Measurements from ENCODE around the gene LGALS7. TPM values are rescaled to one million over a fixed set of nuclear protein-coding genes. Genes with fewer than 3 reads are reported as not detected.
"Not testable (repeated sequence)": the region's sequence is repeated elsewhere in the genome, so short reads cannot be mapped to it uniquely, and the experiment has no call there.

LGALS7 gene
- total and polyA plus RNA-seq, 5 donors from 2014 or later: not detected

- Mint-ChIP-seq H3K9me3 (no peaks in the 10 kb centered on the region), H3K4me1 (no peaks in the 10 kb centered on the region), H3K36me3 (no peaks in the 10 kb centered on the region), H3K4me3 (peak overlapping the region in 1 of 4 donors; percentile 81), H3K27me3 (peaks cover 4% of the 10 kb centered on the region), H3K27ac (peak overlapping the region in 1 of 3 donors; percentile 36)
- ATAC-seq (ENCODE audit: low read depth in 2 of 2) (no peak), DNase-seq (no peak)
- Histone ChIP-seq H3K4me3 (ENCODE audit: low read depth, low read length) (no peak overlapping the region), H3K4me1 (ENCODE audit: control insufficient read depth, insufficient read depth, low read length, poor library complexity, severe bottlenecking) (no peaks in the 10 kb centered on the region), H3K9me3 (ENCODE audit: control insufficient read depth in 2 of 2, low read length in 2 of 2) (no peaks in the 10 kb centered on the region), H3K27me3 (ENCODE audit: control insufficient read depth, insufficient read depth, low read length) (no peaks in the 10 kb centered on the region), H3K27ac (ENCODE audit: insufficient read depth, low read length, poor library complexity, severe bottlenecking) (no peak overlapping the region), H3K36me3 (ENCODE audit: control insufficient read depth, insufficient read depth, low read length) (no peaks in the 10 kb centered on the region)
Observed at GRCh38 chr19:38786572-38787265, 13.4 kb upstream of the LGALS7 start.

GRCh38 chr19:38786061-38786460 is 12.7 kb upstream of the LGALS7 start:
- not testable (repeated sequence) for H3K27me3 ChIP-seq (ENCODE audit: control insufficient read depth, insufficient read depth, low read length); H3K4me1 ChIP-seq (ENCODE audit: control insufficient read depth, insufficient read depth, low read length, poor library complexity, severe bottlenecking); ATAC-seq (ENCODE audit: low read depth in 2 of 2); H3K4me3 ChIP-seq (ENCODE audit: low read depth, low read length); H3K27ac Mint-ChIP-seq; H3K27ac ChIP-seq (ENCODE audit: insufficient read depth, low read length, poor library complexity, severe bottlenecking); H3K4me1 Mint-ChIP-seq; H3K36me3 ChIP-seq (ENCODE audit: control insufficient read depth, insufficient read depth, low read length); H3K27me3 Mint-ChIP-seq; H3K36me3 Mint-ChIP-seq; DNase-seq; H3K9me3 Mint-ChIP-seq; H3K9me3 ChIP-seq (ENCODE audit: control insufficient read depth in 2 of 2, low read length in 2 of 2)
- H3K4me3 Mint-ChIP-seq: peak overlapping the region in 1 of 4 donors; percentile 81

GRCh38 chr19:38785187-38785699 is 11.9 kb upstream of the LGALS7 start:
- Histone ChIP-seq H3K4me3 (ENCODE audit: low read depth, low read length) (no peak overlapping the region), H3K4me1 (ENCODE audit: control insufficient read depth, insufficient read depth, low read length, poor library complexity, severe bottlenecking) (no peaks in the 10 kb centered on the region), H3K27me3 (ENCODE audit: control insufficient read depth, insufficient read depth, low read length) (no peaks in the 10 kb centered on the region), H3K9me3 (ENCODE audit: control insufficient read depth in 2 of 2, low read length in 2 of 2) (no peaks in the 10 kb centered on the region), H3K27ac (ENCODE audit: insufficient read depth, low read length, poor library complexity, severe bottlenecking) (no peak overlapping the region), H3K36me3 (ENCODE audit: control insufficient read depth, insufficient read depth, low read length) (no peaks in the 10 kb centered on the region)
- Mint-ChIP-seq H3K4me3 (no peak overlapping the region), H3K27me3 (peaks cover 9% of the 10 kb centered on the region), H3K36me3 (no peaks in the 10 kb centered on the region), H3K9me3 (no peaks in the 10 kb centered on the region), H3K27ac (no peak overlapping the region), H3K4me1 (no peaks in the 10 kb centered on the region)
- DNase-seq (no peak), ATAC-seq (ENCODE audit: low read depth in 2 of 2) (no peak)

GRCh38 chr19:38784224-38784623 is 10.9 kb upstream of the LGALS7 start:
- Histone ChIP-seq H3K27me3 (ENCODE audit: control insufficient read depth, insufficient read depth, low read length) (no peaks in the 10 kb centered on the region), H3K9me3 (ENCODE audit: control insufficient read depth in 2 of 2, low read length in 2 of 2) (no peaks in the 10 kb centered on the region), H3K27ac (ENCODE audit: insufficient read depth, low read length, poor library complexity, severe bottlenecking) (no peak overlapping the region), H3K4me3 (ENCODE audit: low read depth, low read length) (no peak overlapping the region), H3K36me3 (ENCODE audit: control insufficient read depth, insufficient read depth, low read length) (no peaks in the 10 kb centered on the region), H3K4me1 (ENCODE audit: control insufficient read depth, insufficient read depth, low read length, poor library complexity, severe bottlenecking) (no peaks in the 10 kb centered on the region)
- ATAC-seq (ENCODE audit: low read depth in 2 of 2) (no peak), DNase-seq (no peak)
- peaks cover 9% of the 10 kb centered on the region for H3K27me3 Mint-ChIP-seq
- no peak overlapping the region for H3K4me3 Mint-ChIP-seq
- H3K9me3 Mint-ChIP-seq: no peaks in the 10 kb centered on the region
- no peaks in the 10 kb centered on the region for H3K4me1 Mint-ChIP-seq
- no peaks in the 10 kb centered on the region for H3K36me3 Mint-ChIP-seq
- H3K27ac Mint-ChIP-seq: no peak overlapping the region

GRCh38 chr19:38782212-38782611 is 8.9 kb upstream of the LGALS7 start:
- H3K27ac ChIP-seq (ENCODE audit: insufficient read depth, low read length, poor library complexity, severe bottlenecking); H3K4me1 ChIP-seq (ENCODE audit: control insufficient read depth, insufficient read depth, low read length, poor library complexity, severe bottlenecking); H3K27ac Mint-ChIP-seq; H3K36me3 Mint-ChIP-seq; ATAC-seq (ENCODE audit: low read depth in 2 of 2); H3K4me3 Mint-ChIP-seq; H3K4me3 ChIP-seq (ENCODE audit: low read depth, low read length); H3K36me3 ChIP-seq (ENCODE audit: control insufficient read depth, insufficient read depth, low read length); DNase-seq; H3K9me3 Mint-ChIP-seq; H3K27me3 ChIP-seq (ENCODE audit: control insufficient read depth, insufficient read depth, low read length); H3K4me1 Mint-ChIP-seq; H3K9me3 ChIP-seq (ENCODE audit: control insufficient read depth in 2 of 2, low read length in 2 of 2): not testable (repeated sequence)
- H3K27me3 Mint-ChIP-seq: peaks cover 15% of the 10 kb centered on the region

- ATAC-seq (ENCODE audit: low read depth in 2 of 2) (no peak), DNase-seq (no peak)
- Histone ChIP-seq H3K9me3 (ENCODE audit: control insufficient read depth in 2 of 2, low read length in 2 of 2) (no peaks in the 10 kb centered on the region), H3K4me1 (ENCODE audit: control insufficient read depth, insufficient read depth, low read length, poor library complexity, severe bottlenecking) (no peaks in the 10 kb centered on the region), H3K36me3 (ENCODE audit: control insufficient read depth, insufficient read depth, low read length) (no peaks in the 10 kb centered on the region), H3K27me3 (ENCODE audit: control insufficient read depth, insufficient read depth, low read length) (no peaks in the 10 kb centered on the region), H3K4me3 (ENCODE audit: low read depth, low read length) (no peak overlapping the region), H3K27ac (ENCODE audit: insufficient read depth, low read length, poor library complexity, severe bottlenecking) (no peak overlapping the region)
- Mint-ChIP-seq H3K4me3 (no peak overlapping the region), H3K27me3 (peaks cover 15% of the 10 kb centered on the region), H3K36me3 (no peaks in the 10 kb centered on the region), H3K27ac (no peak overlapping the region), H3K4me1 (no peaks in the 10 kb centered on the region), H3K9me3 (peaks cover 0 to 1% (median 0%) of the 10 kb centered on the region in 7 donors)
Observed at GRCh38 chr19:38781058-38781457, 7.7 kb upstream of the LGALS7 start.

- H3K4me3 Mint-ChIP-seq: no peak overlapping the region
- H3K4me1 Mint-ChIP-seq: no peaks in the 10 kb centered on the region
- no peak for DNase-seq
- Histone ChIP-seq H3K27ac (ENCODE audit: insufficient read depth, low read length, poor library complexity, severe bottlenecking) (no peak overlapping the region), H3K27me3 (ENCODE audit: control insufficient read depth, insufficient read depth, low read length) (no peaks in the 10 kb centered on the region), H3K4me1 (ENCODE audit: control insufficient read depth, insufficient read depth, low read length, poor library complexity, severe bottlenecking) (no peaks in the 10 kb centered on the region), H3K4me3 (ENCODE audit: low read depth, low read length) (no peak overlapping the region), H3K36me3 (ENCODE audit: control insufficient read depth, insufficient read depth, low read length) (no peaks in the 10 kb centered on the region), H3K9me3 (ENCODE audit: control insufficient read depth in 2 of 2, low read length in 2 of 2) (no peaks in the 10 kb centered on the region)
- no peak overlapping the region for H3K27ac Mint-ChIP-seq
- no peak for ATAC-seq (ENCODE audit: low read depth in 2 of 2)
- H3K27me3 Mint-ChIP-seq: peaks cover 15% of the 10 kb centered on the region
- H3K9me3 Mint-ChIP-seq: peaks cover 0 to 1% (median 0%) of the 10 kb centered on the region in 7 donors
- H3K36me3 Mint-ChIP-seq: no peaks in the 10 kb centered on the region
Observed at GRCh38 chr19:38780443-38780842, 7.1 kb upstream of the LGALS7 start.

- H3K27ac Mint-ChIP-seq: peak overlapping the region in 1 of 3 donors; percentile 84
- peaks cover 0 to 3% (median 0%) of the 10 kb centered on the region in 4 donors for H3K4me1 Mint-ChIP-seq
- peaks cover 12% of the 10 kb centered on the region for H3K27me3 Mint-ChIP-seq
Observed at GRCh38 chr19:38778733-38779132, 5.4 kb upstream of the LGALS7 start.

More at GRCh38 chr19:38778733-38779132, 5.4 kb upstream of the LGALS7 start:
- Mint-ChIP-seq H3K36me3 (no peaks in the 10 kb centered on the region), H3K9me3 (peaks cover 0 to 1% (median 0%) of the 10 kb centered on the region in 7 donors), H3K4me3 (no peak overlapping the region)
- no peaks in the 10 kb centered on the region for H3K9me3 ChIP-seq (ENCODE audit: control insufficient read depth in 2 of 2, low read length in 2 of 2)
- H3K27me3 ChIP-seq (ENCODE audit: control insufficient read depth, insufficient read depth, low read length): no peaks in the 10 kb centered on the region
- H3K4me1 ChIP-seq (ENCODE audit: control insufficient read depth, insufficient read depth, low read length, poor library complexity, severe bottlenecking): no peaks in the 10 kb centered on the region
- no peak overlapping the region for H3K27ac ChIP-seq (ENCODE audit: insufficient read depth, low read length, poor library complexity, severe bottlenecking)
- DNase-seq: no peak
- no peak overlapping the region for H3K4me3 ChIP-seq (ENCODE audit: low read depth, low read length)
- no peaks in the 10 kb centered on the region for H3K36me3 ChIP-seq (ENCODE audit: control insufficient read depth, insufficient read depth, low read length)
- ATAC-seq (ENCODE audit: low read depth in 2 of 2): no peak
